Islet precursor cell (in vitro differentiated cells): ENCODE measurements around the gene TSPAN31.

ENCODE experiments used
- DNase-seq: peaks from one replicate; pipeline ENCODE4 v3.0.0-alpha.2; 2018

Gene TSPAN31

DNA sequence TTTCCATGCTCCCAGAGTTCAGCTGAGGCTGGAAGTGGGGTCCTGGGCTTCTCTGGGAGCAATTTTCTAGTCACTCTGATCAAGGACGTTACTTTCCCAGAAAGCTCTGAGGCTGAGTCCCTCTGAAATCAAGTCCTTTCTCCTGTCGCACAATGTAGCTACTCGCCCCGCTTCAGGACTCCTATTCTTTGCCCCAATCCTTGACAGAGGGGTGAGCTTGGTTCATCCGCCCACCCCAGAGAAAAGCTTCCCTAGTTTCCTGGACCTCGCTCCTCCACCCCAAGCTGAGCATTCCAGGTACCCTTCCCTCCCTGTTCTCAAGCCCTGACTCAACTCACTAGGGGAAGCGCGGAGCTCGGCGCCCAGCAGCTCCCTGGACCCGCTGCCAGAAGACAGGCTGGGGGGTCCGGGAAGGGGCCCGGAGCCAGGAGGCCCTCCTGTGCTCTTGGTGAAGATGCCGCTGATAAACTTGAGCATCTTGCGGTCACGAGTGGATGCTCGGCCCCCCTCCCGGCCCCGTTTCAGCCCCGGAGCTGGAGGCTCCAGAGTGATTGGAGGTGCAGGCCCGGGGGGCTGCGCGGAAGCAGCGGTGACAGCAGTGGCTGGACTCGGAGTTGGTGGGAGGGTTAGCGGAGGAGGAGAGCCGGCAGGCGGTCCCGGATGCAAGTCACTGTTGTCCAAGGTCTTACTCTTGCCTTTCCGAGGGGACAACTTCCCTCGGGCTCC lies 7.9 kb upstream of the TSPAN31 start:
- DNase-seq: no peak

DNA sequence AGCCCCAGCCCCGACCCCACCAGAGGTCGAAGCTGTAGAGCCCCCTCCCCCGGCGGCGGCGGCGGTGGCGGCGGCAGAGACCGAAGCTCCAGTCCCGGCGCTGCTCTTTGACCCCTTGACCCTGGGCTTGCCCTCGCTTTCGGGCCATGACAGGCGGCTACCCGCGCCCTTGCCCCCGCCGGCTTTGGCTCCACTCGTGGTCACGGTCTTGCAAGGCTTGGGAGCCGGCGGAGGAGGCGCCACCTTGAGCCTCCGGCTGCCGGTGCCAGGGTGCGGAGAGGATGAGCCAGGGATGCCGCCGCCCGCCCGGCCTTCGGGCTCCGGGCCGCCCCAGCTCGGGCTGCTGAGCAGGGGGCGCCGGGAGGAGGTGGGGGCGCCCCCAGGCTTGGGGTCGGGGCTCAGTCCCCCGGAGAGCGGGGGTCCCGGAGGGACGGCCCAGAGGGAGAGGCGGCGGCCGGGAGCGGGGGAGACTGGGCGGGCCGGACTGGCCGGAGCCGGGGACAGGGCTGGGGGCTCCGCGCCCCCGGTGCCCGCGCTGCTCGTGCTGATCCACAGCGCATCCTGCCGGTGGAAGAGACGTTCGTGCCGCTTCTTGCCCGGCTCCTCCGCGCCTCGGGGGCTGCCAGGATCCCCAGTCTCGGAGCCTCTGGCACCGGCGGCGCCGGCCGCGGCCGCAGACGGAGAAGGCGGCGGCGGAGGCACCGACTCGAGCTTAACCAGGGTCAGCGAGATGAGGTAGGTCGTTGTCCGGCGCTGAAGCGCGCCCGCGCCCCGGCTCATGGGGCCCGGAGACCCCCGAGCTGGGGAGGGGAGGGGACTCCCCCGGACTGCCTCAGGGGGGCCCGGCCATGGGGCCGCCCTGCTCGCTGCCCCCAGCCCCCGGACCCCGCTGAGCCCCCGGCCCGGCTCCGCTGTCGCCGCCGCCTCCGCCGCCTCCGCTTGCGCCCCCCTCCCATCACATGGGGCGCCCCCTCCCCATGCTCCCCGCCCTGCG lies 7.1 kb upstream of the TSPAN31 start:
- DNase-seq: peak; percentile 73

DNA sequence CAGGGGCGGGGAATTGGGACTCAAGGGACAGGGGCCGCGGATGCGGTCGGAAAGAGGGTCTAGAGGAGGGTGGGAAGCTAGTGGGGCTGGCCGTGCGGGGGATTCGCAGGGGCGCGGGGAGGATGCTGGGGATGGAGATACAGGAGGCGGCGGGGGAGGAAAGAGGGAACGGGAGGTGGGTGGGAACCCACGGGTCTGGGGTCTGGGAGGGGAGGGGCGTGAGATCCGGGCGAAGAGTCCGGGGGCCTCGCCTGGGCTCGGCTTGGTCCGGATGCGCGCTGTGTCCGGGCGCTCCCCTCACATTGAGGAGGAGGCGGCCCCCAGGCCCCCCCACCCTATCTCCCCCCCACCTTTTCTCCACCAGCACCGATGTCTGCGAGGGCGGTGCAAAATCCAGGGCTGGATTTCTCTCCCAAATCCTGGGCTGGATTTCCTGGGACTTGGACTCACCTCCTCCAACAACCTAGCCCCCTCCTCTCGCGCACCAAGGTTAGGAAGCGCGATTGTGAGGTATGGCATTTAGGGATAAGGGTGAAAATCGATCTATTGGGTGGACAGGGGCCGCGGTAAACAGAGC lies 6.1 kb upstream of the TSPAN31 start, which contains the start of gene AGAP2:
AGAP2 (minus strand) TSS at position 82 of the 577 bp plus-strand sequence. CDS start 496 bp downstream, outside the sequence.
- no peak for DNase-seq

DNA sequence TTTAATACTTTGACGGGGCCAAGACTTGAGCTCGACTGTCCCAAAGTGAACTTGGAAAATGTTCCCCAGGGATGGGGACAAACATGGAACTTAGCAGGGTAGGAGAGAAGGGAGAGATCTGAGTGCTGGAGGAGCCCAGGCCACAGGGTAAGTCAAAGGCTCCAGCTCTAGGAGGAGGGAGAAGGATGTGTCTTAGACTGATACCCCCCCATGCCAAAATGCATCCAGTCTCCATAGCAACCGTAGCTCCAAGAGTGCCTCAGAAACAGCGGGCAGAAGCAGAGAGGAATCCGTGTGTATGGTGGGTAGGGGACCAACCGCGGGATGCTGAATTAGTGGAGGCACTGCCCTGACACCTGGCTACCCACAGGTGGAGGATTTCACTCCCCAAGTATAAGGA lies 5.5 kb upstream of the TSPAN31 start:
- no peak for DNase-seq

DNA sequence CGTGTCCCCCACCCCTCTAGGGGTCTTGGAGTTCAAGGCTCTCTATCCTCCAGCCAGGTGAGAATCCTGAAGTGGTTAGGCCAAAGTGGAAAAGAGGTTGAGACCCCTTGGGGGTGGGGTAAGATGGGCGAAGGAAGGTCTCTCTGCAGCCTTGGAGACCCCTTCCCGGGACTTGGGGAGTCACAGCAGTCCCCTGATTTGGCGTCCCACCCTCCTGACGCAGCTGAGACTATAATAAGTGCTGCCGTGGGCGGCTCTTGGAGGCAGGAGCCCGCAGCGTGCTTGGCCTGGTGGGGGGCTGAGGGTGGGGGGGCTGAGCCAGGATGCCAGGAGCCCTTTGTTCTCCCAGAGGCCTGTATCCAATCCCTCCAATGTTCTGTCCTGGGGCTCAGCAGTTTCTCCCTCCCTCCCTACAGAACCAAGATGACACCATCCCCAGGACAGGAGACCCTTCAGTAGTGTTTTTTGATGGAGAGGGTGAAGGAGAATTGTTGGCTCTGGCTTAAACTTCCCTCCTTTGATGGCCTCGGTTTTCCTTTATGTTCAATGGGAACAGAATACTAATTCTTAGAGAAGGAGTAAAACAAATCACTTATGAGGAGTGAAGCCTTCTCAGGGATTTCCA lies 4.8 kb upstream of the TSPAN31 start:
- no peak for DNase-seq

DNA sequence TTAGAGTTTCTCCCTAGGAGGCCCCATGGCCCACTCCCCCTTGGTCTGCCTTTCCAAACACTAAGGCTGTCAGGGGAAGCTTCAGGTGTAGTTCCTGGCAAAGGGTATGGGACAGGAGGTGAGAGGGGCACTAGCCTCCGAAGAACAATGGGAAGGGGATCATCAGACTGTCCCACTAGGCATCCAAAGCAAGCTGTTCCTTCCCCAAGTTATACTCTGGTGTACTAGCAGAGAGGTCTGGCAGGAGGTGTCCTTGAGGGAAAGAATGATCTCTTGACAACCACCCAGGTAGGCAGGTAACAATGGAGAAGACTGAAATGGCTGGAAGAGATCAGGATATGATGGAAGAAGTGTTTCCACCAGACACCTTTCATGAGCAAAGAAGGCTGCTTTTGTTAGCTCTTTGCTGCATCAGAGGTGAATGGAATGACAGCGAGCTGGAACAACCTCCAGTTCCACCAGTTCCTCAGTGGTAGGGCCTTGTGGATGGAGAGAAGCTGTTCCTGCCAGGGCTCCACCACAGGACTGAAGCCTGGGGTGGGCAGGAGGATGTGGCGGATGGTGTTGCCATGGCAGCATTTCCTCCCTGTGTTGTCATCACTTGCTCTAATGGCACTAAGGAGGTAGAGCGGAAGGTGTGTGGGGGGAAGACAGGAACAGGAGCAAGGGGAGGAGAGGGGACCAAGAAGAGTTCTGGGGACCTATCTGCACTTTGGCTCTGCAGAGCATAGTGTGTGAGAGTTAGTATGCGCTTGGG lies 4.0 kb upstream of the TSPAN31 start:
- DNase-seq: no peak

DNA sequence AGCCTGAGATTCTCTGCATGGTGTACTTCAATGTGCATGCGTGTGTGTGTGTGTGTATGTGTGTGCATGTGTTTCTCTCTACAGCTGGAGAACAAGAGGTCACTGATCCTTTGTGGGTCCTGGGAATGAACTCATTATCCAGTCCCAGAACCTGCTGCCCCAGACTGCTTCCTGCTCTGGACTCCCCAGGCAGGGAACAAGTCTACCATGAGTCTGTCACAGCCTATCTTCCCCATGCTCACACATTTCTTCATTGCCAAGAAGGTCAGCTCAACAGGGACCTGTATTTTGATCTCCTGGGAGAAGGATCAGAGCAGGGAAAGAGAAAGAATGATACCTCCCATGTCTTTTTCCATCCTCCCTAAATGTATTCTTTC lies 3.4 kb upstream of the TSPAN31 start:
- no peak for DNase-seq

DNA sequence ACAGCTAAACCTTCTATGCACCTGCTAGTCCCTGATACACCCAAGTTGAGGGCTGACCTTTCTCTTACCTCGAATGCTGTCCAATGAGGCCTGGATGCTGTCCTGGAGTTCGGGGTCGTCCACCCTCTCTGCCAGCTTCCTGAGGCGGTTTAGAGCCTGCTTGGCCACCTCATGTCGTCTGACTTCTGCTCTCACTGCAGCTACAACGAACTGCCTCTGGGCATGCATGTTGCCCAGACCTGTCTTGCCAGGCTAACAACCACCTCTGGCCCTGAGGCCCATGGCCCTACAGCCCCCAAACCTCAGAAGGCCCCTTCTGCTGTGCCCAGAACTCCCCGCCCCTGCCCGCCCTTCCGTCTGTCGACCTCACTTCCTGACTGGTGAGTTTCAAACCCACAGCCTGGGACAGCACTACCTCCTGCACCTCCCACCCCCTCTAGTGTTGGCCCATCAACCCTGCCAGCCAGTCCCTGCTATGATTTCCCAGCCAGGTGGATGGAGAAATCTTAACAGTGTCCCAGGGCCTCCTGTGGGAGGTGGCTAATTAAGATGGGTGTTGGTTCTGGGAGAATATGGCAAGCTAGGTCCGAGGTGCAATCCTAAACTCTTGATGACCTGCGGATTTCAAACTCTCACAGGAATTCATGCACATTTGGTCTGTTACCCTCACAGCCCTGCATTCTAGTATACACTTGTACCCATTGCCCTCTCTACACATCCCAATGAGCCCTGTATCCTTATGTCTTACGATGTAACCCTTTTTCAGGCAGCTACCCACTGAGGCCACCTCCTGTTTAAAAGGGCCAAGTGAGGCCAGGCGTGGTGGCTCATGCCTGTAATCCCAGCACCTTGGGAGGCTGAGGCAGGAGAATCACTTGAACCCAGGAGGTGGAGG lies 2.7 kb upstream of the TSPAN31 start:
- DNase-seq: peak; percentile 79

DNA sequence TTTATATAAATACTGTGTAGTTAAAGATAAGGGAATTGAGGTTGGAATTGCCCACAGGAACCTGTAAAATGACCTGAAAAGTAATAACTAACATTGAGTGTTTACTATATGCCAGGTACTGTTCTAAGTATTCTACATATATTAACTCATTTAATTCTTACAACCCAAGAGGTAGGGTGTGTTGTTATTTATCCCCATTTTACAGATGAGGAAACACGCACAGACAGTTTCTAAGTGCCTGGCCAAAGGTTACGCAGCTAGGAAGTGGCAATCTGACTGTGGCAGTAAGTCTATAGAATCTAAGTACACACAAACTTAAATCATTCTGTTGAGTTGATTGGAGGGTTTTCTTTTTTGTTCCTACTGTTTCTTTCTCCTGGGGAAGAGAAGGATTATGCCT lies 1.1 kb upstream of the TSPAN31 start:
- no peak for DNase-seq

DNA sequence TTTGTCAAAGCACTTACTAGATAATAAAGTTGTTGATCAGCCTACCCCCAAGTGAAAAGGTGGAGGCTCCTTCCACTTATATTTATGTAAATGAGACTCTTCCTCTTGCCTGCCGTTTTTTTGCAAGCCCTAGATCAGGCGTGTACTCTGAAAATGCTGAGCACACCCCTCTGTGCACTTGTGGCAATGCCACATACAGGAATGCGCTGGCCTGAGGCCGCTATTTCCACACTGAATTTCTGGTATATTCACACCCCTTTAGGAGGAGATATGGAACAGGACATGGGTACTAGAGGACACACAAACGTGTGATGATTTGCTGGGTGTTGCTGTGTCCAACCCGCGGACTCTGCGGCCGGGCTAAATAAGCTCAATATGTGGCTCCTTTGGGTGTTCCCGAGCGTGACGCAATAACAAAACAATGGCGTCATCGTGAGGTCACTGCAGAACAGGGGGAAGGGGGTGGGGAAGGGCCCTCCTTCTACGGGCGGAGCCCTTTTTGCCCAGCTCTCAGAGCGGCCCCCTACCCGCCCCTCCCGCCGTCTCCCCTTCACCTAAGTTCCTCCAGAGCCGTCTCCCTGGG lies 554 bp upstream of the TSPAN31 start:
- no peak for DNase-seq

DNA sequence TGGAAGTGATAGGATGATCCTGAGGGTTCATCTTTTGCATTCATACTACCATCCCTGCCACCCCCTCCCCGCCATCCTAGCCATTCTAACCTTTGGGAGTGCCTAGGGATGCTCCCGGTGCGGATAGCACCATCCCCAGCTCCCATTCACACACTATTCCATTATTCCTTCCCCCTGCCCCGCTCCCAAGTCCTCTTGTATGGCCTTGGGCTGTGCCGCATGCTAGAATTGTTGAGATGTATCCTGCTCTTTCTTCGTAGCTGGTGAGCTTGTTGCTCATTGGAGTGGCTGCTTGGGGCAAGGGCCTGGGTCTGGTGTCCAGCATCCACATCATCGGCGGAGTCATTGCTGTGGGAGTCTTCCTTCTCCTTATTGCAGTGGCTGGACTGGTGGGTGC lies 644 bp downstream of the TSPAN31 start:
- DNase-seq: no peak

DNA sequence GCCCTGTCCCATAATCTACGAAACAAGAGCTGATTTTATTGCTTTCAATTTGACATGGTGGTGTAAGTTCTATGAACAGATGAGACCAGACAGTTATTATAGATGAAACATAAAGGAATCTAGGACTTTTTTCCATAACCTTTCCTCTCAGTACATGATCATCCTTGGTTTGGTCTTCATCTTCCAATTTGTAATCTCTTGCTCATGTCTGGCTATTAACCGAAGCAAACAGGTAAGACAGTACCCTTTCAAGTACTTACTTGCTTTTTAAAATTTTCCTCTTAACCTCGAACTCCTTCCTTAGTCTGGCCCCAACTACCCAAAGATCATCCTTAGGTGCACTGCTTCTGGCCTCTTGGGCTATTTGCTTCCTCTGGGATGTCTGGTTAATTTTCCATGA lies 1.2 kb downstream of the TSPAN31 start:
- DNase-seq: no peak

DNA sequence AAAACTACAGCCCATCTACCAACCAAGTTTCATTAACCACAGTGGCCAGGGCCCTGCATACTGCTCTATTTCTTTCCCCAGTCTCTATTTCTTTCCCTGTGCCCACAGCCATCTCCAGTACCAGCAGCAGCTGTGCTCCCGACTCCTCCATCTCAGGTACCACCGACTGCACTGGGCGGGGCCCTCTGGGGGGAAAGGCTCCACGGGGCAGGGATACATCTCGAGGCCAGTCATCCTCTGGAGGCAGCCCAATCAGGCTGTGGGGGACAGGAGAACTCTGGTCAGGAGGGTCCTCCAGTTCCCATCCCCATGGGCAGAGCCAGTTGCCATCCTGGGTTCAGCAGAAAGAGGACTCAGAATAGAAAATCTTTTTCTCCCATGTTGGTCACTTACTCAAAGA lies 4.2 kb downstream of the TSPAN31 start:
- DNase-seq: no peak

DNA sequence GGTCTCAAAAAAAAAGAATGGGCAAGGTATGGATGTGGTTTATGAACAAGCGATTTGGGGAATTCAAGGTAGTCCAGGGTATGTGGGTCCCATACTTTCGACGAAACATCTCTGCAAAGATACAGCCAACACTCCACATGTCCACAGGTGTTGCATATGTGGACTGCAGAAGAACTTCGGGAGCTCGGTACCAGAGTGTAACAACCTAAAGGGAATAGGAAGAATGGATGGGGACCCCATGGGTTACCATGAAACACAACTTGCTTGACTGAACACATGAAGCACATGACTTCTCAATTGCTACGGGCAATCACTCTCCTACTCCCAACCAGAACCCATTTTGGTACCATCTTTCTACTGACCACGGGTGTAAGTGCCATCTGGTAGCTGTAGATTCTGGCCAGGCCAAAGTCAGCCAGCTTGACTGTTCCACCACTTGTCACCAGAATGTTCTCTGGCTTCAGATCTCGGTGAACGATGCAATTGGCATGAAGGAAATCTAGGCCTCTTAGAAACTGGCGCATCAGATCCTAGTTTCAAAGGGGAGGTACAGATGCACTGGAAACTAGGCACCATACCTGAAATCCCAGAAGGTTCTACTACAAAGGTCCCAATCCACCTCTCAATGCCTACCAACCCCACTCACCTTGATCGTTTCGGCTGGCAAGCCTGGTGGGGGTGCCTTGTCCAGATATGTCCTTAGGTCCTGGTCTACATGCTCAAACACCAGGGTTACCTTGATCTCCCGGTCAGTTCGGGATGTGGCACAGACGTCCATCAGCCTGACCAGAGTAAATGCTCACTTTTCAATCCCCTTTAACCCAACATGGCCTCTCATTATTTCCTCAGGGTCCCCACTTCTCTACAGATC lies 6.0 kb downstream of the TSPAN31 start:
- peak; percentile 43 for DNase-seq

DNA sequence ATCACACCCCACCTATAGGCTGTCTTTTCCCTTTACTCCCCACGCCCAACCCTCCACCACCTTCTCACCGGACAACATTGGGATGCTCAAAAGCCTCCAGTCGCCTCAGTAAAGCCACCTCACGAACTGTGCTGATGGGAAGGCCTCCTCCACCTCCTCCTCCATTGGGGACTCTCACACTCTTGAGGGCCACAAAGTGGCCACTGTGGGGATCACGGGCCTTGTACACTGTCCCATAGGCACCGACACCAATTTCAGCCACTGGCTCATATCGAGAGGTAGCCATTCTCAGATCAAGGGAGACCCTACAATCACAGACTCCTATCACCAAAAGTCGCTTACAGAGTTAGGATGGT lies 6.6 kb downstream of the TSPAN31 start:
- no peak for DNase-seq

DNA sequence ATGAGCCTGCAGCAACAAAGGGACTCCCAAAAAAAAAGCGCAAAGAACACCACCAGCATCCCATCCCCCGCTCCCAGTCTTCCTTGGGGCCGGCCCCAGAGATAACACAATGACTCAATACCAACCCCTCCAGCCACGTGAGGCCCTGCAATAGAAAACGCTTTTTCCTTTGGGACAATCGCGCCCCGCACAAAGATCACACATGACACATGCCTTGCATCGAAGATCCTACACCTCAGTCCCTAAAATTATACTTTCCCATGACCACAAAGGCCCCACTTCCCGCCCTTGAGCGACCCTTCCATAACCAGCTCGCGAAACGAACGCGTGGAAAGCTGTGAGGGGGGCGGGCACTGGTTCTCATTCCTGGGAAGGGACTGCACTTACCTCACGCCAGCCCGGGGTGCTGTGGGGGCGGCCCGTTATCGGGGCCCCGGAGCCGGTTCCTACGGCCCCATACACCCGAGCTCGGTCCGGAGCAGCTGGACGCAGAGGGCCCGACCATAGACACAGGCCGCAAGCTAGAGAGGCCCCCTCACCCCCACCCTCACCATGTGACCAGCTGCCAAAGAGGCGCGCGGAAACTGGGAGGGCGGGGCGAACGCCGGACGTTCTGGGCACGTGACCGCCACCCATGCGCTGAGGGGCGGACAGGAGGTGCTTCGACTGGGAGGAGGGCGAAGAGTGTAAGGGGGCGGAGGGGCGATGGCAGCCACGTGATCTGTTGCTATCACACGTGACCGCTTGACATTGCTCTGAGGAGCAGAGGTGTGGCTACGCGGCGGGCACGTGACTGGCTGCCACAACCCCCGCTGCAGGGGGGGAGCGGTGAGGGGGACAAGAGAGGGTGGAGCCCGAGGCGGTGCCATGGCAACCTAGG lies 7.2 kb downstream of the TSPAN31 start, which contains the start of gene CDK4:
CDK4 (minus strand) TSS at position 523 of the 880 bp plus-strand sequence. CDS start 593 bp downstream, outside the sequence.
- DNase-seq: peak; percentile 100

DNA sequence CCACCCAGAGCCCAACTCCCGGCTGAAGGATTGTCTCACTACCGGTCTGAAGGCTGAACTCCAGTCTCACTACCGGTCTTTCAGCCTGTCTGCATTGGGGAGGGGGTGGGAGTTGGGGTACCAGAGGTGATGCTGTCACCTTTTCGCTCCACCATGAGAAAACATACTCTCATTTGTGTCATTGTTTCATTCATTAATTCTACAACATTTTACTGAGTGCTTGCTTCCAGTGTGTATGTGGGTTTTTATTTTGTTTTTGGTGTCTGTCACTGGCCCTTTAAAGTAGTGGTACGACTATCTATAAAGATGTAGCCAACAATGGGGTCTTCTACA lies 7.8 kb downstream of the TSPAN31 start:
- DNase-seq: no peak

DNA sequence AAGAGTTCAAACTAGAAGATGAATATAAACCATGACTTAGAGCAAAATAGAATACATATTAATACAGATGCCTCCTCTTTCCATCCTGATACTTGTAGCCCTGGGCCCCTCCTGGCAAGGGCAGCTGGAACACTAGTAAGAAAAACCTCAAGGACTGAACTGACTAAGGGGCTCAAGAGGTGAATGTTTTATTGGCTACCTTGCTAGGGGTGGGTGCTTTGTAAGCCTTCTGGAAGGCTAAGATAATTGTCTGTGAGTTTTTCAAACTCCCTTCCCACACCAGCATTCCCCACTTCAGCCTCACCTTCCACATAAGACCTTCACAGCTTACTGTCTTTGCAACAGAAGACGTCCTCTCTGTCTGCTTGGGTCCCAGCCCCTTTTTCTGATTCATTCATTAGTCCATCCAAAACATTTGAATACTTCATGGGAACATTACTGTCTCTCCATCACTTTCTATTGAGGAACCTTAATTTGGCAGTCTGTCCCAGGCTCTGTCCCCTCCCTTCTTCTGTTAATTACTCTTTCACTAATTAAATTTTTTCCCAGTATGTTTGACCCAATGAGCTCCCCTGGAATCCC lies 9.0 kb downstream of the TSPAN31 start:
- no peak for DNase-seq
